Lower leg skin (tissue), 3 donors: ENCODE data around the gene ZFPM1.

Experiments used
- POLR2A ChIP-seq, 2 donors: fragments of 450-650 bp; IDR thresholded peaks; one replicate each; pipeline ENCODE4 v1.6.1; 2016 to 2017; ENCODE audit warnings: antibody characterized with exemption in 2 of 2, mild to moderate bottlenecking in 1 of 2, moderate library complexity in 1 of 2
- TF ChIP-seq, protein P1 (sequence below), 3 donors: fragments of 450-650 bp; IDR thresholded peaks; one replicate each; pipeline ENCODE4 v1.5.1; 2016; ENCODE audit warnings: antibody characterized with exemption in 3 of 3, mild to moderate bottlenecking in 3 of 3, moderate library complexity in 2 of 3

DNA sequence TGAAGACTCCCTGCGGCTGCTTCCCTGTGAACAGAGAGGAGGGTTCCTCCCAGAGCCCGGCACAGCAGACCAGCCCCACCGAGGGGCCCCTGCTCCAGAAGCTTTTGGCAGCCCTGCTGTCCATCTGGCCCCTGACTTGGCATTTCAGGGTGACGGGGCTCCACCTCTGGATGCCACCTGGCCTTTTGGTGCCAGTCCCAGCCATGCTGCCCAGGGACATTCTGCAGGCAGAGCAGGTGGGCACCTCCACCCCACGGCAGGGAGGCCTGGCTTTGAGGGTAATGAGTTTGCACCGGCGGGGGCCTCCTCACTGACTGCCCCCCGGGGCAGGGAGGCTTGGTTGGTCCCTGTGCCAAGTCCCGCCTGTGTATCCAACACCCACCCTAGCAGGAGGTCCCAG lies 20.3 kb upstream of the ZFPM1 start:
- TF ChIP-seq, protein P1, sequence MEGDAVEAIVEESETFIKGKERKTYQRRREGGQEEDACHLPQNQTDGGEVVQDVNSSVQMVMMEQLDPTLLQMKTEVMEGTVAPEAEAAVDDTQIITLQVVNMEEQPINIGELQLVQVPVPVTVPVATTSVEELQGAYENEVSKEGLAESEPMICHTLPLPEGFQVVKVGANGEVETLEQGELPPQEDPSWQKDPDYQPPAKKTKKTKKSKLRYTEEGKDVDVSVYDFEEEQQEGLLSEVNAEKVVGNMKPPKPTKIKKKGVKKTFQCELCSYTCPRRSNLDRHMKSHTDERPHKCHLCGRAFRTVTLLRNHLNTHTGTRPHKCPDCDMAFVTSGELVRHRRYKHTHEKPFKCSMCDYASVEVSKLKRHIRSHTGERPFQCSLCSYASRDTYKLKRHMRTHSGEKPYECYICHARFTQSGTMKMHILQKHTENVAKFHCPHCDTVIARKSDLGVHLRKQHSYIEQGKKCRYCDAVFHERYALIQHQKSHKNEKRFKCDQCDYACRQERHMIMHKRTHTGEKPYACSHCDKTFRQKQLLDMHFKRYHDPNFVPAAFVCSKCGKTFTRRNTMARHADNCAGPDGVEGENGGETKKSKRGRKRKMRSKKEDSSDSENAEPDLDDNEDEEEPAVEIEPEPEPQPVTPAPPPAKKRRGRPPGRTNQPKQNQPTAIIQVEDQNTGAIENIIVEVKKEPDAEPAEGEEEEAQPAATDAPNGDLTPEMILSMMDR (IDR thresholded peaks at IDR 0.05) = no peak
- TF ChIP-seq POLR2A (IDR thresholded peaks at IDR 0.05) = no peak
